Activated T-helper 2 cell treated with anti-CD3 and anti-CD28 coated beads, Interferon-gamma antibody, Interleukin-2, Interleukin-4, amounts not matched to agents 10 μg/mL and 5 μg/mL and 100 μg/mL, durations not matched to agents 14 hours and 24 hours and 36 hours (primary cell): ENCODE data around the gene EXOSC2. TPM values are rescaled to one million over a fixed set of nuclear protein-coding genes. Genes with fewer than 3 reads are reported as not detected.

ENCODE experiments used
- DNase-seq: peaks from one replicate; pipeline ENCODE4 v3.0.0; 2021; ENCODE audit warnings: low spot score
- H3K27ac Mint-ChIP-seq: one replicate; pipeline ENCODE4 v1.8.0; 2021; ENCODE audit warnings: mixed read lengths
- H3K27me3 Mint-ChIP-seq: one replicate; pipeline ENCODE4 v1.8.0; 2021; ENCODE audit warnings: low read depth, mixed read lengths
- H3K36me3 Mint-ChIP-seq: one replicate; pipeline ENCODE4 v1.8.0; 2021; ENCODE audit warnings: low read depth, mixed read lengths
- H3K4me1 Mint-ChIP-seq: one replicate; pipeline ENCODE4 v1.8.0; 2021; ENCODE audit warnings: low read depth, mixed read lengths
- H3K4me3 Mint-ChIP-seq: one replicate; pipeline ENCODE4 v1.8.0; 2021; ENCODE audit warnings: low read depth, mild to moderate bottlenecking, moderate library complexity, mixed read lengths
- H3K9me3 Mint-ChIP-seq: one replicate; pipeline ENCODE4 v1.8.0; 2021; ENCODE audit warnings: mixed read lengths
- intact Hi-C: fragments of 100-400 bp; cut with micrococcal nuclease; formaldehyde crosslinking; loops from one replicate; pipeline ENCODE4 v1.15.1; 2023
- total RNA-seq: library from RNA; stranded (reverse); gene quantifications from 2 replicates; pipeline ENCODE4 v1.2.3, GENCODE V29; 2022

The EXOSC2 gene
- total RNA-seq, 1 donor from 2014 or later, result 93.0 TPM

GRCh38 chr9:130711469-130711868 is 17.9 kb downstream of the EXOSC2 start:
- H3K27ac Mint-ChIP-seq, result no peak overlapping the region
- no peak overlapping the region for H3K4me3 Mint-ChIP-seq
- H3K9me3 Mint-ChIP-seq, result no peaks in the 10 kb centered on the region
- no peaks in the 10 kb centered on the region for H3K27me3 Mint-ChIP-seq
- peaks cover 6% of the 10 kb centered on the region for H3K36me3 Mint-ChIP-seq
- H3K4me1 Mint-ChIP-seq, result peaks cover 31% of the 10 kb centered on the region
- intact Hi-C loops, result loop anchor here (5.0 to 10.0 kb wide), 2 partner anchors 123 to 151 kb away; partner anchors contain the start of gene ABL1
- no peak for DNase-seq

- DNase-seq, result peak; percentile 95
- no peaks in the 10 kb centered on the region for H3K27me3 Mint-ChIP-seq
- H3K27ac Mint-ChIP-seq, result peak overlapping the region; percentile 93
- no peaks in the 10 kb centered on the region for H3K9me3 Mint-ChIP-seq
- H3K4me3 Mint-ChIP-seq, result peak overlapping the region; percentile 91
- no peaks in the 10 kb centered on the region for H3K36me3 Mint-ChIP-seq
- intact Hi-C loops, result loop anchor here (1.0 to 10.0 kb wide), 3 partner anchors 19 to 150 kb away; partner anchors contain the start of genes ABL1 and EXOSC2
- peaks cover 29% of the 10 kb centered on the region for H3K4me1 Mint-ChIP-seq
Observed at GRCh38 chr9:130712564-130713285, 19.1 kb downstream of the EXOSC2 start.

- H3K36me3 Mint-ChIP-seq, result no peaks in the 10 kb centered on the region
- H3K27ac Mint-ChIP-seq, result peak overlapping the region; percentile 89
- peak overlapping the region; percentile 91 for H3K4me3 Mint-ChIP-seq
- no peaks in the 10 kb centered on the region for H3K27me3 Mint-ChIP-seq
- H3K4me1 Mint-ChIP-seq, result peaks cover 29% of the 10 kb centered on the region
- H3K9me3 Mint-ChIP-seq, result no peaks in the 10 kb centered on the region
- intact Hi-C loops, result loop anchor here (5.0 to 10.0 kb wide), 2 partner anchors 121 to 149 kb away; partner anchors contain the start of gene ABL1
- no peak for DNase-seq
Observed at GRCh38 chr9:130713286-130713960, 19.8 kb downstream of the EXOSC2 start.

GRCh38 chr9:130714586-130715110 is 21.1 kb downstream of the EXOSC2 start:
- no peaks in the 10 kb centered on the region for H3K36me3 Mint-ChIP-seq
- no peaks in the 10 kb centered on the region for H3K27me3 Mint-ChIP-seq
- no peaks in the 10 kb centered on the region for H3K9me3 Mint-ChIP-seq
- peaks cover 29% of the 10 kb centered on the region for H3K4me1 Mint-ChIP-seq
- intact Hi-C loops, result loop anchor here (5.0 to 10.0 kb wide), 2 partner anchors 120 to 148 kb away; partner anchors contain the start of gene ABL1
- peak overlapping the region; percentile 91 for H3K4me3 Mint-ChIP-seq
- no peak for DNase-seq
- no peak overlapping the region for H3K27ac Mint-ChIP-seq

GRCh38 chr9:130715270-130715669 is 21.7 kb downstream of the EXOSC2 start:
- Mint-ChIP-seq H3K4me1 (peaks cover 29% of the 10 kb centered on the region), H3K4me3 (peak overlapping the region; percentile 91), H3K27ac (no peak overlapping the region), H3K36me3 (no peaks in the 10 kb centered on the region), H3K9me3 (no peaks in the 10 kb centered on the region), H3K27me3 (no peaks in the 10 kb centered on the region)
- intact Hi-C loops, result loop anchor here (10.0 kb wide), 1 partner anchor 120 kb away; the partner anchor contains the start of gene ABL1
- no peak for DNase-seq

GRCh38 chr9:130718562-130718961 is 25.0 kb downstream of the EXOSC2 start:
- no peak overlapping the region for H3K27ac Mint-ChIP-seq
- intact Hi-C loops, result loop anchor here (10.0 kb wide), 1 partner anchor 116 kb away; the partner anchor contains the start of gene ABL1
- no peaks in the 10 kb centered on the region for H3K36me3 Mint-ChIP-seq
- no peaks in the 10 kb centered on the region for H3K9me3 Mint-ChIP-seq
- DNase-seq, result no peak
- no peaks in the 10 kb centered on the region for H3K27me3 Mint-ChIP-seq
- no peak overlapping the region for H3K4me3 Mint-ChIP-seq
- peaks cover 30% of the 10 kb centered on the region for H3K4me1 Mint-ChIP-seq

- no peaks in the 10 kb centered on the region for H3K9me3 Mint-ChIP-seq
- no peaks in the 10 kb centered on the region for H3K36me3 Mint-ChIP-seq
- intact Hi-C loops, result no loop called here
- H3K4me3 Mint-ChIP-seq, result no peak overlapping the region
- DNase-seq, result no peak
- no peaks in the 10 kb centered on the region for H3K27me3 Mint-ChIP-seq
- H3K4me1 Mint-ChIP-seq, result peaks cover 8% of the 10 kb centered on the region
- H3K27ac Mint-ChIP-seq, result no peak overlapping the region
Observed at GRCh38 chr9:130720762-130721161, 27.2 kb downstream of the EXOSC2 start.

GRCh38 chr9:130728721-130729120 is 35.1 kb downstream of the EXOSC2 start:
- intact Hi-C loops, result no loop called here
- Mint-ChIP-seq H3K4me1 (peaks cover 8% of the 10 kb centered on the region), H3K9me3 (no peaks in the 10 kb centered on the region), H3K27me3 (no peaks in the 10 kb centered on the region), H3K27ac (no peak overlapping the region), H3K36me3 (no peaks in the 10 kb centered on the region), H3K4me3 (no peak overlapping the region)
- DNase-seq, result no peak

- no peak for DNase-seq
Observed at GRCh38 chr9:130729145-130729544, 35.6 kb downstream of the EXOSC2 start.

GRCh38 chr9:130731355-130731754 is 37.8 kb downstream of the EXOSC2 start:
- no peak for DNase-seq
- H3K27ac Mint-ChIP-seq, result no peak overlapping the region
- intact Hi-C loops, result no loop called here
- no peaks in the 10 kb centered on the region for H3K27me3 Mint-ChIP-seq
- no peaks in the 10 kb centered on the region for H3K36me3 Mint-ChIP-seq
- peaks cover 8% of the 10 kb centered on the region for H3K4me1 Mint-ChIP-seq
- H3K4me3 Mint-ChIP-seq, result no peak overlapping the region
- H3K9me3 Mint-ChIP-seq, result no peaks in the 10 kb centered on the region

More at GRCh38 chr9:130729145-130729544, 35.6 kb downstream of the EXOSC2 start:
- Mint-ChIP-seq H3K4me1 (peaks cover 8% of the 10 kb centered on the region), H3K36me3 (no peaks in the 10 kb centered on the region), H3K9me3 (no peaks in the 10 kb centered on the region), H3K27me3 (no peaks in the 10 kb centered on the region), H3K27ac (no peak overlapping the region), H3K4me3 (no peak overlapping the region)
- intact Hi-C loops, result no loop called here

GRCh38 chr9:130732136-130732535 is 38.6 kb downstream of the EXOSC2 start:
- no peak for DNase-seq
- intact Hi-C loops, result no loop called here
- Mint-ChIP-seq H3K4me1 (peaks cover 8% of the 10 kb centered on the region), H3K36me3 (no peaks in the 10 kb centered on the region), H3K27me3 (no peaks in the 10 kb centered on the region), H3K9me3 (no peaks in the 10 kb centered on the region), H3K4me3 (no peak overlapping the region), H3K27ac (no peak overlapping the region)

GRCh38 chr9:130732793-130733221 is 39.2 kb downstream of the EXOSC2 start:
- intact Hi-C loops, result no loop called here
- no peak overlapping the region for H3K27ac Mint-ChIP-seq

GRCh38 chr9:130735566-130735965 is 42.0 kb downstream of the EXOSC2 start:
- no peak for DNase-seq
- intact Hi-C loops, result no loop called here
- Mint-ChIP-seq H3K9me3 (no peaks in the 10 kb centered on the region), H3K27me3 (no peaks in the 10 kb centered on the region), H3K36me3 (no peaks in the 10 kb centered on the region), H3K27ac (no peak overlapping the region), H3K4me3 (no peak overlapping the region), H3K4me1 (peaks cover 4% of the 10 kb centered on the region)

More at GRCh38 chr9:130732793-130733221, 39.2 kb downstream of the EXOSC2 start:
- H3K9me3 Mint-ChIP-seq, result no peaks in the 10 kb centered on the region
- no peak overlapping the region for H3K4me3 Mint-ChIP-seq
- no peaks in the 10 kb centered on the region for H3K36me3 Mint-ChIP-seq
- peaks cover 8% of the 10 kb centered on the region for H3K4me1 Mint-ChIP-seq
- no peaks in the 10 kb centered on the region for H3K27me3 Mint-ChIP-seq
- no peak for DNase-seq
